Astrocyte (in vitro differentiated cells and primary cell): ENCODE results near the gene KCND2. TPM values are rescaled to one million over a fixed set of nuclear protein-coding genes. Genes with fewer than 3 reads are reported as not detected.

Source experiments
- DNase-seq: peaks from one replicate; pipeline ENCODE4 v3.0.0-alpha.2; 2010; ENCODE audit warnings: low read depth
- FAIRE-seq: peaks from 2 replicates; lab custom pipeline; 2011; peaks lifted over from hg19 to GRCh38; lab: Jason Lieb, UNC
- H2AFZ ChIP-seq: 2 replicates; pipeline ENCODE4 v1.6.0; 2012; ENCODE audit warnings: low read depth, low read length, inconsistent platforms
- H3K27ac ChIP-seq: 2 replicates; pipeline ENCODE4 v1.5.1; 2011; ENCODE audit warnings: low read depth, low read length, inconsistent platforms
- H3K27me3 ChIP-seq: 2 replicates; pipeline ENCODE4 v1.6.0; 2011; ENCODE audit warnings: low read length, inconsistent platforms; ENCODE audit not compliant: insufficient read depth
- H3K36me3 ChIP-seq: 2 replicates; pipeline ENCODE4 v1.5.1; 2011; ENCODE audit warnings: low read length, inconsistent platforms; ENCODE audit not compliant: insufficient read depth
- H3K4me1 ChIP-seq: 2 replicates; pipeline ENCODE4 v1.5.1; 2011; ENCODE audit warnings: low read length, inconsistent platforms; ENCODE audit not compliant: insufficient read depth
- H3K4me2 ChIP-seq: 2 replicates; pipeline ENCODE4 v1.6.0; 2012; ENCODE audit warnings: low read length, inconsistent platforms
- H3K4me3 ChIP-seq: 2 replicates; pipeline ENCODE4 v1.5.1; 2011; ENCODE audit warnings: low read depth, mild to moderate bottlenecking, low read length, inconsistent platforms; ENCODE audit not compliant: insufficient read depth
- H3K79me2 ChIP-seq: 2 replicates; pipeline ENCODE4 v1.6.0; 2012; ENCODE audit warnings: mild to moderate bottlenecking, low read length, inconsistent platforms; ENCODE audit not compliant: insufficient read depth
- H3K9ac ChIP-seq: 2 replicates; pipeline ENCODE4 v1.6.0; 2012; ENCODE audit warnings: mild to moderate bottlenecking, low read length, inconsistent platforms
- H3K9me3 ChIP-seq: 2 replicates; pipeline ENCODE4 v1.5.1; 2012; ENCODE audit warnings: low read depth, mild to moderate bottlenecking, low read length, inconsistent platforms; ENCODE audit not compliant: insufficient read depth
- H4K20me1 ChIP-seq: 2 replicates; pipeline ENCODE4 v1.6.0; 2012; ENCODE audit warnings: low read length, inconsistent platforms; ENCODE audit not compliant: insufficient read depth
- H3K27ac Mint-ChIP-seq: one replicate; pipeline ENCODE4 v1.8.0; 2021; ENCODE audit warnings: mild to moderate bottlenecking, mixed read lengths; ENCODE audit not compliant: unreplicated experiment
- H3K27me3 Mint-ChIP-seq: one replicate; pipeline ENCODE4 v1.8.0; 2021; ENCODE audit warnings: low read depth, mixed read lengths; ENCODE audit not compliant: unreplicated experiment
- H3K36me3 Mint-ChIP-seq: one replicate; pipeline ENCODE4 v1.8.0; 2021; ENCODE audit warnings: low read depth, mixed read lengths; ENCODE audit not compliant: unreplicated experiment
- H3K4me1 Mint-ChIP-seq: one replicate; pipeline ENCODE4 v1.8.0; 2021; ENCODE audit warnings: low read depth, mixed read lengths; ENCODE audit not compliant: unreplicated experiment
- H3K4me3 Mint-ChIP-seq: one replicate; pipeline ENCODE4 v1.8.0; 2021; ENCODE audit warnings: mild to moderate bottlenecking, moderate library complexity, mixed read lengths; ENCODE audit not compliant: unreplicated experiment
- H3K9me3 Mint-ChIP-seq: one replicate; pipeline ENCODE4 v1.8.0; 2021; ENCODE audit warnings: mild to moderate bottlenecking, mixed read lengths; ENCODE audit not compliant: unreplicated experiment
- CTCF ChIP-seq: IDR thresholded peaks from 2 replicates; pipeline ENCODE4 v1.5.1; 2011; ENCODE audit warnings: low read depth, mild to moderate bottlenecking, inconsistent platforms, low read length, moderate library complexity; ENCODE audit not compliant: insufficient read depth
- EZH2 ChIP-seq: IDR thresholded peaks from 2 replicates; pipeline ENCODE4 v1.6.1; 2012; ENCODE audit warnings: mild to moderate bottlenecking, low read length, inconsistent platforms; ENCODE audit not compliant: insufficient read depth
- total RNA-seq: library from RNA; stranded (reverse); gene quantifications from 2 replicates; pipeline ENCODE4 v1.2.1, GENCODE V29; 2021

Gene KCND2
- total RNA-seq, 1 donor from 2014 or later: 0.30 TPM

GRCh38 chr7:120360918-120361317 lies 87.9 kb downstream of the KCND2 start:
- FAIRE-seq (no peak), DNase-seq (no peak)
- no peak overlapping the region for H3K9ac ChIP-seq
- no peaks in the 10 kb centered on the region for H4K20me1 ChIP-seq
- H2AFZ ChIP-seq: no peak overlapping the region
- Mint-ChIP-seq H3K4me3 (no peak overlapping the region), H3K36me3 (no peaks in the 10 kb centered on the region), H3K4me1 (no peaks in the 10 kb centered on the region), H3K27ac (no peak overlapping the region), H3K27me3 (no peaks in the 10 kb centered on the region), H3K9me3 (no peaks in the 10 kb centered on the region)
- H3K27me3 ChIP-seq: no peaks in the 10 kb centered on the region
- no peak overlapping the region for H3K27ac ChIP-seq
- no peaks in the 10 kb centered on the region for H3K9me3 ChIP-seq
- H3K4me3 ChIP-seq: no peak overlapping the region
- no peaks in the 10 kb centered on the region for H3K4me1 ChIP-seq
- H3K36me3 ChIP-seq: no peaks in the 10 kb centered on the region
- TF ChIP-seq CTCF (no peak), EZH2 (no peak)
- no peaks in the 10 kb centered on the region for H3K79me2 ChIP-seq
- H3K4me2 ChIP-seq: no peak overlapping the region

GRCh38 chr7:120363414-120363813 lies 90.4 kb downstream of the KCND2 start:
- no peaks in the 10 kb centered on the region for H3K36me3 Mint-ChIP-seq

More at GRCh38 chr7:120363414-120363813, 90.4 kb downstream of the KCND2 start:
- TF ChIP-seq CTCF (no peak), EZH2 (no peak)
- Mint-ChIP-seq H3K4me3 (no peak overlapping the region), H3K9me3 (no peaks in the 10 kb centered on the region), H3K4me1 (no peaks in the 10 kb centered on the region), H3K27me3 (no peaks in the 10 kb centered on the region), H3K27ac (no peak overlapping the region)
- Histone ChIP-seq H3K36me3 (no peaks in the 10 kb centered on the region), H3K79me2 (no peaks in the 10 kb centered on the region), H3K27me3 (no peaks in the 10 kb centered on the region), H3K9ac (no peak overlapping the region), H2AFZ (no peak overlapping the region), H3K4me1 (no peaks in the 10 kb centered on the region), H4K20me1 (no peaks in the 10 kb centered on the region), H3K27ac (no peak overlapping the region), H3K4me2 (no peak overlapping the region), H3K9me3 (no peaks in the 10 kb centered on the region), H3K4me3 (no peak overlapping the region)
- FAIRE-seq (no peak), DNase-seq (no peak)
